GM19438 (cell line): ENCODE results near the gene ADCY5.

ENCODE experiments used
- ATAC-seq: cut with Tn5 transposase; IDR thresholded peaks from one replicate; pipeline ENCODE4 v1.9.1; 2021; ENCODE audit warnings: low read depth; ENCODE audit not compliant: unreplicated experiment

Gene ADCY5

GRCh38 chr3:123390865-123391600 is 57.9 kb downstream of the ADCY5 start:
- ATAC-seq = no peak

- ATAC-seq = no peak
Observed at GRCh38 chr3:123389628-123389918, 59.3 kb downstream of the ADCY5 start.

GRCh38 chr3:123388811-123389627 is 59.9 kb downstream of the ADCY5 start:
- ATAC-seq = no peak

- no peak for ATAC-seq
Observed at GRCh38 chr3:123388042-123388441, 60.8 kb downstream of the ADCY5 start.

- no peak for ATAC-seq
Observed at GRCh38 chr3:123387532-123387931, 61.4 kb downstream of the ADCY5 start.

GRCh38 chr3:123386477-123387040 is 62.3 kb downstream of the ADCY5 start:
- no peak for ATAC-seq

- ATAC-seq = no peak
Observed at GRCh38 chr3:123385981-123386380, 62.9 kb downstream of the ADCY5 start.

- ATAC-seq = no peak
Observed at GRCh38 chr3:123385499-123385898, 63.4 kb downstream of the ADCY5 start.

- no peak for ATAC-seq
Observed at GRCh38 chr3:123385001-123385401, 63.9 kb downstream of the ADCY5 start.

- ATAC-seq = no peak
Observed at GRCh38 chr3:123384256-123384655, 64.6 kb downstream of the ADCY5 start.

GRCh38 chr3:123383091-123384053 is 65.5 kb downstream of the ADCY5 start:
- ATAC-seq = no peak

- no peak for ATAC-seq
Observed at GRCh38 chr3:123380261-123380660, 68.6 kb downstream of the ADCY5 start.

GRCh38 chr3:123379041-123379830 is 69.7 kb downstream of the ADCY5 start:
- no peak for ATAC-seq

- no peak for ATAC-seq
Observed at GRCh38 chr3:123378409-123378915, 70.4 kb downstream of the ADCY5 start.

- no peak for ATAC-seq
Observed at GRCh38 chr3:123377243-123377740, 71.6 kb downstream of the ADCY5 start.

- ATAC-seq = no peak
Observed at GRCh38 chr3:123376451-123377242, 72.2 kb downstream of the ADCY5 start.

- no peak for ATAC-seq
Observed at GRCh38 chr3:123375014-123375940, 73.6 kb downstream of the ADCY5 start.

GRCh38 chr3:123374016-123374415 is 74.9 kb downstream of the ADCY5 start:
- ATAC-seq = no peak
